K562 (cell line): ENCODE results near the gene CALB2.

Experiments used
- CTCF ChIP-seq, 3 experiments: IDR thresholded peaks in 2 of 3; conservative IDR thresholded peaks in 1 of 3; 2 replicates each; pipeline ENCODE4 v1.5.1; 2011 to 2012; ENCODE audit warnings: low read length in 3 of 3, mild to moderate bottlenecking in 3 of 3, control low read depth in 2 of 3, improper control_type of control experiment in 1 of 3, inconsistent platforms in 1 of 3, low read depth in 1 of 3, mixed read lengths in 1 of 3, moderate library complexity in 1 of 3; ENCODE audit not compliant: insufficient read depth in 2 of 3
- ELF1 ChIP-seq: fragments of 200-800 bp; sonication (Bioruptor generic); IDR thresholded peaks from 2 replicates; pipeline ENCODE4 v1.6.1; 2016; ENCODE audit warnings: missing genetic modification characterization, missing compliant biosample characterization
- MED1 ChIP-seq: sonication (generic); formaldehyde crosslinking; IDR thresholded peaks from 2 replicates; pipeline ENCODE4 v1.8.1; 2023; ENCODE audit warnings: missing genetic modification reagents, borderline replicate concordance
- ZHX1 ChIP-seq: fragments of 150-350 bp; conservative IDR thresholded peaks from 2 replicates; pipeline ENCODE4 v1.6.1; 2014; ENCODE audit warnings: low read length
- ZNF431 ChIP-seq: sonication (generic); formaldehyde crosslinking; IDR thresholded peaks from 2 replicates; pipeline ENCODE4 v1.8.0; 2022; ENCODE audit warnings: mild to moderate bottlenecking, missing genetic modification reagents

- no peak for TF ChIP-seq CTCF (IDR thresholded peaks at IDR 0.05 in 2 of 3, conservative IDR thresholded peaks at IDR 0.05 in 1 of 3; ENCODE audit: insufficient read depth in 2 of 3, low read depth in 1 of 3, low read length in 3 of 3)
- TF ChIP-seq ELF1 (tag), result no peak
- TF ChIP-seq MED1, result no peak
- no peak for TF ChIP-seq ZHX1
- TF ChIP-seq ZNF431 (CRISPR knock-in tag), result no peak
These were observed 68.5 kb downstream of the CALB2 start for GRCh38 chr16:71426880-71427615.
